TTC549 (cell line): ENCODE measurements around the gene GARNL3.

Experiments
- FAIRE-seq: peaks from 2 replicates; lab custom pipeline; 2012; peaks lifted over from hg19 to GRCh38; lab: Jason Lieb, UNC

GARNL3 gene

GRCh38 chr9:127233550-127233949, 31.0 kb upstream of the GARNL3 start:
- no peak for FAIRE-seq

- FAIRE-seq, result no peak
These were observed 30.6 kb upstream of the GARNL3 start for GRCh38 chr9:127233989-127234388.

DNA sequence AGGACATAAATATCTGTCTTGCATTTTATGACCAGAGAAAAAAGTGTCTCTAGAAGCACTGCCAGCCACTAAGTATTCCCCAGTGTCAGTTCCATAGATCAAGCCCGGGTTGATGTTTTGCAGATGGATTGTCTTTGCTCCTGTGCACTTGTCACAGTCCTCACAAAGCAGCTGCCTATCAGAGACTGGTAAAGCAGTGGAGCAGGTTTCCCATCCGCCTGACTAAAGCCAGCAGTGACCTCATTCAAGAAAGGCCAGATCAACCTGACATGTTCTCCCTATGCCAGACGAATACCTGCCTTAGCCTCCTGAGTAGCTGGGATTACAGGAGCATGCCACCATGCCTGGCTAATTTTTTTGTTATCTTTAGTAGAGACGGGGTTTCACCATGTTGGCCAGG, 26.8 kb upstream of the GARNL3 start:
- FAIRE-seq, result no peak

- no peak for FAIRE-seq
These were observed 23.2 kb upstream of the GARNL3 start for GRCh38 chr9:127241354-127241753.

GRCh38 chr9:127244609-127245601, 19.7 kb upstream of the GARNL3 start:
- FAIRE-seq, result peak; percentile 47

GRCh38 chr9:127245637-127246164, 18.9 kb upstream of the GARNL3 start:
- no peak for FAIRE-seq

DNA sequence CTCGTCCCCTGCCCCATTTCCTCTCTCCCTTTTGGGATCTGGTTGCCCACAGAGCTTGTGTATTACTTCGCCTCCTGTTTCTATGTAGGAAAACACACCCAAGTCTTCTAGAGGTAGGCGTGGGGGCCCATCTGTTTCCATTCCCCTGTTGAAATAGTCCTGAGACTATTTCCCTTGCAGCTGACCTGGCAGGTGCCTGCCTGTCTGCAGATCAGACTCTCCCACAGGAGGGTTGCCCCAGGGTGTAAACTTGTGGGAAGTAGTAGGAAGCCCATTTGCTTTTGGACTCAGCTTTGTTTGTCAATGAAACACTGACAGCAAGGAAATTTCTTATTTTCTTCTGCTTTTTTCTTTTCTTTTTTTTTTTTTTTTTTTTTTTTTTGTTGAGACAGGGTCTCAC, 16.3 kb upstream of the GARNL3 start:
- FAIRE-seq, result no peak

GRCh38 chr9:127249877-127250276, 14.7 kb upstream of the GARNL3 start:
- FAIRE-seq, result no peak

DNA sequence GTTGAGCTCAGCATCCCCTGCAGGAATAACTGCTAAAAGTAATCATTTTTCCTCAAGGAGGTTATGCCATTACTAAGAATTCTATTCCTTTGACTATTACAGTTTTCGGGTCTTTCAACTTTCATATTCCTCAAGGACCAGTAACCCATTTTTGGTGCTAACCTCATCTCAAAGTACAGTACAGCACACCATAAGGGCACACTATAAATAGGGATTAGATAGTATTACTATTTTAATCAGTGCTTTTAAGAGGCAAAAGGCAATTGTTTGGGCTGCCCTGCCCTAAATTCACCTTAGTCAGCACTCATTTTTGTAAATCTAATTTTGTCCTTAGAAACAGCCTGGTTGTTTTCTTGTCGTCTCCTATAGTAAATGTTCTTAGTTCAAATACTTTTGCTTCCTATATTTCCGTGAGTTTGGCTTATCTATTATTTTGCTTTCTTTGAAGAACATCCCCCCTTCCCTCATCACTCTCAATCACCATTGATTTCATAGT, 13.6 kb upstream of the GARNL3 start:
- no peak for FAIRE-seq

DNA sequence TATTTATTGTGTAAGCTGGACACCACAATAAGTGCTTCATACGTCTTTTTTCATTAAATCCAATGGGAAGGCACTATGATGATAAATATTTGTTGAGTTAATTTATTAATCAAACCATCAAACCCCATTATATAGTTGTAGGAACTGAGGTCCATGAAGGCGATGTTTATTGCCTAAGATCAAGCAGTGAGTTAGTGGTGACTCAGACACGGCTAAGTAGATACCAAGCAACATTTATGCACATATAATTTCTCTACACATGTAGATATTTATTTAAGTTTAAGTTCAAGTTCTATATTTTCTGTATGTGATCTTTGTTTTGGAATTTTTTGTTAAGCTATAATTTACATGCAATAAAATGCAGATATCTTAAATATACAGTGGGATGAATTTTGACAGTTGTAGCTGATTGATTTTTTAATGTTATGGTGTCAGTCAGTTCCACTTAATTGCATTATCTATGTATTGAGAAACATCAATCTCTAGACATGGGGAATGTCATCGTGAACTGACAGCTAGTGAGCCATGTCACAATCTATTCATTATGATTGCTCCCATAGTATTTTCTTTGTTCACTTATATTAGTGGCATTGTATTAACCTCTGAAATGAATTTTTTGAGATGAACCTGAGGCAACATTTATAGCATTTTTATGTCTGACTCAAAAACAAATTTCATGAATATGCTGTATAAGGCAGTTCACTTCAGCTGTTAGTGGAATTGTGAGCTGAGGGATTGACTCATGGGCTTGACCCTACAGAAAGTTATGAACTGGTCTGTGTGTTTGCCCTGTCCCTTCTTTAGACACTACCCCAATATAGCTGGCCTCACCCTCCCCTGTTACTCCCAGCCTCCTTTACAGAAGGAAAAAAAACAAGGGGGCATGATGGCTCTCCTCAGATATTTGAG, 11.9 kb upstream of the GARNL3 start:
- no peak for FAIRE-seq

DNA sequence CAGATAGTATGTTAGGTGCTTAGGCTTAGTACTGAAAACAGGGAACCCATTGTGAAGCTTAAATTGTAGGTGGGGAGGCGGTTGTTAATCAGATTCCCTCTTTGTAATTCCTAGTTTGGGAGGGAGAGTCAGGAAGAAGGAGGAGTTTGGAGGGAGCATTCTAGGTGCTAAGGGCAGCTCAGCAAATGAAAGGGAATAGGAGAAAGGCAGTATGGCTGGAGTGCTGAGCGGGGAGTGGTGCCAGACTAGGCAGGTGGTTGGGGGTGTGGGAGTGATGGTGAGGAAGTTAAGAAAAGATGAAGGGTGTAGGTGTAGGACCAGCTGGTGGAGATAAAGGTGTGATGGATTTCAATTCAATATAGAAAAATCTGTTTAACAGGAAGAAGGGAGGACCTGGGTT, 11.1 kb upstream of the GARNL3 start:
- no peak for FAIRE-seq

DNA sequence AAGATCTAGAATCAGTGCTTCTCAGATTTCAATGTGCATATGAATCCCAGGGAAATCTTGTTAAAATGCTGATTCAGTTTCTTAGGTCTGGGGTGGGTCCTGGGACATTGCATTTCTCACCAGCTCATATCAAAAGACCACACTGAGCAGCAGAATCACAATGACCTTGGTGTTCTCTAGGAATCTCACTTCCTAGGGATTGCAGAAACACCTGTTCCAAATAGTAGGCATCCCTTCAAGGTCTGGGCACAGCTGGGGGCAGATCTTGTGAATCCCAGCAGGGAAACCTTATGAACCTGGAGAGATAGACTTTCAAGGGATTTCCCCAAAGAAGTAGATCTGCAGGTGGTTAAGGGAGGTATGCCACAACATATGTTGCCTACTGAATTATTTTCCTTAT, 8.9 kb upstream of the GARNL3 start:
- no peak for FAIRE-seq

DNA sequence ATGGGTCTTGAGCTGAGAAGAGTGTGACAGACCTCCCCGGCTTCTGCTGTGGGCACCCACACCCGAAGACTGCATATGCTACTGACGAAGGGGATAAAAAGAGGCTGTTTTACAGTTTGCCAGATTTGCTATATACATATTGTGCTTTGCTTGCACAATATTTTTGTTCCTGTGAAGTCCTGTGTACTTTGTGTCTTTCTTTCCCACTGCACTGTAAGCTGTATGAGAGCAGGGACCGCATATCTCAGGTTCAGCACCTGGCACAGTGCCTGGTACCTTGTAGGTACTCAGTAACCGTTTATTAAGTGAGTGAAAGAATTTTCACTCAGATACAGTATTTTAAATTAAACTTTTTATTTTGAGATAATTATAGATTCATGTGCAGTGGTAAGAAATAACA, 8.2 kb upstream of the GARNL3 start:
- no peak for FAIRE-seq

- no peak for FAIRE-seq
These were observed 5.7 kb upstream of the GARNL3 start for GRCh38 chr9:127258606-127259471.

GRCh38 chr9:127262602-127263001, 2.0 kb upstream of the GARNL3 start:
- no peak for FAIRE-seq

- no peak for FAIRE-seq
These were observed 1.3 kb upstream of the GARNL3 start for GRCh38 chr9:127263237-127263636.

GRCh38 chr9:127263664-127264063, 910 bp upstream of the GARNL3 start:
- FAIRE-seq, result no peak

DNA sequence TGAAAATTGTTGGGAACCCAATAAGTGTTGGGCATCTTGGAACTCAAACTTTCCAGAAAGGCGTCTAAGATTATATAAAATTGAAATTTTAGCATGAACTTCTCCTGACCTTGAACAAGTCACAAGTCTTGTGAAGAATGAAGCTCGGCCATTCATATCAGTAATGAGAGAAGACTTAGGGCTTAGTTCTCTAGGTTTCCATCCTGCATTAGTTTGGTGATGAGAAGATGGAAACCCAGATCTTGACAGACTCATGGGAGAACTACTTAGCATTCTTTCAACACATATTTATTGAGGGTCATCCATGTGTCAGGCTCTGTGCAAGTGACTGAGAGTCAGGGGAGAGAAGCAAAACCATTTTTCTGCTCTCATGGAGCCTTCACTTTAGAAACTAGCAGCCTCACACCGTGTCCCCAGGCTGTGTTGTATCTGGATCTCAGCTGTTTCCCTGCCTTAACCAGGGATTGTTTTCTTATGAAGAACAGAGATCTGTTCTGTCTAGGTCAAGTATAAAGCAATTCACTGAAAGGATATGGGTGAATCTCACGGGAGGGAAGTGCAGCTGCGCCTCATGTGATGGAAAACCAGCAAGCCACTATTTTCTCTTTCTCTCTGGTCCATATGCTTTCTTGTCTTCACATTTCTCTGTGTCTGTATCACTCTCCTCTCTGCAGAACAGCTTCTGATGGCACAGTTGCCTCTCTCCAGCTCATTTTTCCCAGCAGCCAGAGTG, 3.4 kb downstream of the GARNL3 start:
- no peak for FAIRE-seq

DNA sequence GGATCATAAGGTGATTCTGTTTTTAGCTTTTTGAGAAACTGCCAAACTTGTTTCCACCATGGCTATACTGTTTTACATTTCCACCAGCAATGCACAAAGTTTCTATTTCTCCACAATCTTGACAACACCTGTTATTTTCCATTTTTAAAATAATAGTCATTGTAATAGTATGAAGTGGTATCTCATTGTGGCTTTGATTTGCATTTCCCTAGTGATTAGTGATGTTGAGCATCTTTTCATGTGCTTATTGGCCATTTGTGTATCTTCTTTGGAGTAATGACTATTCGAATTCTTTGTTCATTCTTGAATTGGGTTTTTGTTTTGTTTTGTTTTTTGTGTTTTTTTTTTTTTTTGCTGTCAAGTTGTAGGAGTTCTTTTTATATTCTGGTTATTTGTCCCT, 4.9 kb downstream of the GARNL3 start:
- FAIRE-seq, result no peak

DNA sequence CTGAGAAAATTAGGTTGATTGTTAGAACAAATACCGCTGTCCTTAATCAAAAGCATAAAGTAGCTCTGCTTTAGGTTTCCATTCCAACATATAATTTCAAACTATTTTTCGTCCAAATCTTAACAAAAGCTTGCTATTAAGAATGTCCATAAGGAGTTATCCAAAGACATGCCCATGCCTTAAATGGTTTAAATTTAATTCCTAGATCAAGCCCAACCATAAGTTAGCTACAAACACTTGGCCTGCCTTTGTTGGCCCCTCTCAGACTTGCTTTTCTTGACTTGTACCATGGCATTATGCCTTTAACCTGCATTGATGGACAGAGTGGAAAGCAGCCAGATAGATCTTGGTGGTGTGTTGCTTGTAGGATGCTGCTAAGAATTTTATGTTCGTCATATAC, 8.8 kb downstream of the GARNL3 start:
- no peak for FAIRE-seq

GRCh38 chr9:127277099-127277498, 12.5 kb downstream of the GARNL3 start:
- no peak for FAIRE-seq
